NCI-H226 (cell line): ENCODE results near the gene EPHA7.
A peak's percentile ranks its signal among the peaks of the same experiment; 100 is the strongest.

Source experiments
- DNase-seq: peaks from one replicate; pipeline ENCODE4 v3.0.0-alpha.2; 2015

Gene EPHA7

GRCh38 chr6:93419304-93420162 lies at the start of gene EPHA7:
Gene EPHA7 (minus strand): TSS chr6:93419559. CDS start chr6:93419341, 218 bp downstream.
- peak; percentile 10 for DNase-seq

GRCh38 chr6:93468291-93468690 lies 48.9 kb upstream of the EPHA7 start:
- DNase-seq = no peak

- DNase-seq = no peak
Observed at GRCh38 chr6:93454533-93454932, 35.2 kb upstream of the EPHA7 start.

- DNase-seq = no peak
Observed at GRCh38 chr6:93453956-93454355, 34.6 kb upstream of the EPHA7 start.

- no peak for DNase-seq
Observed at GRCh38 chr6:93447874-93448273, 28.5 kb upstream of the EPHA7 start.

- DNase-seq = no peak
Observed at GRCh38 chr6:93437491-93437890, 18.1 kb upstream of the EPHA7 start.

GRCh38 chr6:93433592-93433991 lies 14.2 kb upstream of the EPHA7 start:
- no peak for DNase-seq

GRCh38 chr6:93424303-93425064 lies 5.1 kb upstream of the EPHA7 start:
- no peak for DNase-seq

- DNase-seq = no peak
Observed at GRCh38 chr6:93423542-93423941, 4.2 kb upstream of the EPHA7 start.

GRCh38 chr6:93420163-93420795 lies 920 bp upstream of the EPHA7 start:
- no peak for DNase-seq

GRCh38 chr6:93418408-93419303 lies 703 bp downstream of the EPHA7 start:
- DNase-seq = no peak

- no peak for DNase-seq
Observed at GRCh38 chr6:93418033-93418407, 1.3 kb downstream of the EPHA7 start.

- DNase-seq = no peak
Observed at GRCh38 chr6:93417421-93418013, 1.8 kb downstream of the EPHA7 start.

GRCh38 chr6:93416571-93417420 lies 2.6 kb downstream of the EPHA7 start:
- no peak for DNase-seq

- no peak for DNase-seq
Observed at GRCh38 chr6:93413190-93413589, 6.2 kb downstream of the EPHA7 start.

- no peak for DNase-seq
Observed at GRCh38 chr6:93412452-93412851, 6.9 kb downstream of the EPHA7 start.

GRCh38 chr6:93407186-93407585 lies 12.2 kb downstream of the EPHA7 start:
- no peak for DNase-seq

- no peak for DNase-seq
Observed at GRCh38 chr6:93403390-93403789, 16.0 kb downstream of the EPHA7 start.

- DNase-seq = no peak
Observed at GRCh38 chr6:93398723-93399122, 20.6 kb downstream of the EPHA7 start.

GRCh38 chr6:93394471-93394870 lies 24.9 kb downstream of the EPHA7 start:
- no peak for DNase-seq

GRCh38 chr6:93393554-93394074 lies 25.7 kb downstream of the EPHA7 start:
- no peak for DNase-seq
